Ishikawa (cell line): ENCODE data around the gene PTGS1.

ENCODE experiments used
- CREB1 ChIP-seq: IDR thresholded peaks from 2 replicates; pipeline ENCODE4 v1.6.1; 2012; ENCODE audit warnings: low read depth
- FOXM1 ChIP-seq: IDR thresholded peaks from 2 replicates; pipeline ENCODE4 v1.6.1; 2012; ENCODE audit warnings: low read depth, borderline replicate concordance
- NFIC ChIP-seq: IDR thresholded peaks from 2 replicates; pipeline ENCODE4 v1.6.1; 2012
- TF ChIP-seq, protein P1 (sequence below): IDR thresholded peaks from 2 replicates; pipeline ENCODE4 v1.6.1; 2012
- TF ChIP-seq, protein P2 (sequence below): IDR thresholded peaks from 2 replicates; pipeline ENCODE4 v1.6.1; 2012; ENCODE audit warnings: low read depth, mild to moderate bottlenecking

DNA sequence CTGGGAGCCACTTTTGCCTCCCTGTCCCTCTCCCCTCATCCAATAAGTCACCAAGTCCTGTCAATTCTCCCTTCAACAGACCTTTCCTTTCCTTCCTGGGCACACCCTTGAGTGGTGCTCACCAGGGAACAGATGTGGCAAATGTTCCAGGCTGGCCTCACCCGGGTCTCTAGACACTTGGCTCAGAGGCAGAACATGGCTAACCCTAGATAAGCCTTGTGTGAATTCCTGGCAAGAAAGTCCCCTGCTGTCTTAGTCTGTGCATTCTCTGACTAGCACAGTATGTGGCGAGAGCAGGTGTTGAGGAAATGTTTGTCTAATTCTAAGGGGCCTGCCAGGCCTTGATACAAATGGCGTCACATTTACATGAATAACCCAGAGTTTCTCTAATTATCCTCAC is 41.2 kb upstream of the PTGS1 start:
- no peak for TF ChIP-seq CREB1
- TF ChIP-seq, protein P1, sequence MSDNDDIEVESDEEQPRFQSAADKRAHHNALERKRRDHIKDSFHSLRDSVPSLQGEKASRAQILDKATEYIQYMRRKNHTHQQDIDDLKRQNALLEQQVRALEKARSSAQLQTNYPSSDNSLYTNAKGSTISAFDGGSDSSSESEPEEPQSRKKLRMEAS, result no peak
- TF ChIP-seq FOXM1, result no peak
- TF ChIP-seq, protein P2, sequence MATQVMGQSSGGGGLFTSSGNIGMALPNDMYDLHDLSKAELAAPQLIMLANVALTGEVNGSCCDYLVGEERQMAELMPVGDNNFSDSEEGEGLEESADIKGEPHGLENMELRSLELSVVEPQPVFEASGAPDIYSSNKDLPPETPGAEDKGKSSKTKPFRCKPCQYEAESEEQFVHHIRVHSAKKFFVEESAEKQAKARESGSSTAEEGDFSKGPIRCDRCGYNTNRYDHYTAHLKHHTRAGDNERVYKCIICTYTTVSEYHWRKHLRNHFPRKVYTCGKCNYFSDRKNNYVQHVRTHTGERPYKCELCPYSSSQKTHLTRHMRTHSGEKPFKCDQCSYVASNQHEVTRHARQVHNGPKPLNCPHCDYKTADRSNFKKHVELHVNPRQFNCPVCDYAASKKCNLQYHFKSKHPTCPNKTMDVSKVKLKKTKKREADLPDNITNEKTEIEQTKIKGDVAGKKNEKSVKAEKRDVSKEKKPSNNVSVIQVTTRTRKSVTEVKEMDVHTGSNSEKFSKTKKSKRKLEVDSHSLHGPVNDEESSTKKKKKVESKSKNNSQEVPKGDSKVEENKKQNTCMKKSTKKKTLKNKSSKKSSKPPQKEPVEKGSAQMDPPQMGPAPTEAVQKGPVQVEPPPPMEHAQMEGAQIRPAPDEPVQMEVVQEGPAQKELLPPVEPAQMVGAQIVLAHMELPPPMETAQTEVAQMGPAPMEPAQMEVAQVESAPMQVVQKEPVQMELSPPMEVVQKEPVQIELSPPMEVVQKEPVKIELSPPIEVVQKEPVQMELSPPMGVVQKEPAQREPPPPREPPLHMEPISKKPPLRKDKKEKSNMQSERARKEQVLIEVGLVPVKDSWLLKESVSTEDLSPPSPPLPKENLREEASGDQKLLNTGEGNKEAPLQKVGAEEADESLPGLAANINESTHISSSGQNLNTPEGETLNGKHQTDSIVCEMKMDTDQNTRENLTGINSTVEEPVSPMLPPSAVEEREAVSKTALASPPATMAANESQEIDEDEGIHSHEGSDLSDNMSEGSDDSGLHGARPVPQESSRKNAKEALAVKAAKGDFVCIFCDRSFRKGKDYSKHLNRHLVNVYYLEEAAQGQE, result no peak
- no peak for TF ChIP-seq NFIC
